GM06990 (cell line): Measurements from ENCODE around the gene MAPK10.

Source experiments
- DNase-seq: peaks from one replicate; pipeline ENCODE4 v3.0.0-alpha.2; 2011; ENCODE audit not compliant: insufficient read length; ENCODE audit errors: extremely low read depth
- H3K27me3 ChIP-seq: replicated peaks from 2 replicates; pipeline ENCODE4 v1.6.0; 2011; ENCODE audit warnings: low read length; ENCODE audit not compliant: control insufficient read depth, insufficient read depth
- H3K36me3 ChIP-seq: 2 replicates; pipeline ENCODE4 v1.5.1; 2011; ENCODE audit warnings: low read length; ENCODE audit not compliant: control insufficient read depth, insufficient read depth
- H3K4me3 ChIP-seq: replicated peaks from 2 replicates; pipeline ENCODE4 v1.5.1; 2011; ENCODE audit warnings: low read depth, mild to moderate bottlenecking, control low read depth, low read length
- TF ChIP-seq, protein P1 (sequence below): IDR thresholded peaks from 2 replicates; pipeline ENCODE4 v1.5.1; 2011; ENCODE audit warnings: low read length, control low read depth, mild to moderate bottlenecking, inconsistent platforms; ENCODE audit not compliant: insufficient read depth, poor library complexity, severe bottlenecking

Gene MAPK10

GRCh38 chr4:86274642-86275041 lies 85.2 kb downstream of the MAPK10 start:
- DNase-seq, result no peak
- H3K36me3 ChIP-seq, result no peaks in the 10 kb centered on the region
- no peak overlapping the region for H3K4me3 ChIP-seq
- TF ChIP-seq, protein P1, sequence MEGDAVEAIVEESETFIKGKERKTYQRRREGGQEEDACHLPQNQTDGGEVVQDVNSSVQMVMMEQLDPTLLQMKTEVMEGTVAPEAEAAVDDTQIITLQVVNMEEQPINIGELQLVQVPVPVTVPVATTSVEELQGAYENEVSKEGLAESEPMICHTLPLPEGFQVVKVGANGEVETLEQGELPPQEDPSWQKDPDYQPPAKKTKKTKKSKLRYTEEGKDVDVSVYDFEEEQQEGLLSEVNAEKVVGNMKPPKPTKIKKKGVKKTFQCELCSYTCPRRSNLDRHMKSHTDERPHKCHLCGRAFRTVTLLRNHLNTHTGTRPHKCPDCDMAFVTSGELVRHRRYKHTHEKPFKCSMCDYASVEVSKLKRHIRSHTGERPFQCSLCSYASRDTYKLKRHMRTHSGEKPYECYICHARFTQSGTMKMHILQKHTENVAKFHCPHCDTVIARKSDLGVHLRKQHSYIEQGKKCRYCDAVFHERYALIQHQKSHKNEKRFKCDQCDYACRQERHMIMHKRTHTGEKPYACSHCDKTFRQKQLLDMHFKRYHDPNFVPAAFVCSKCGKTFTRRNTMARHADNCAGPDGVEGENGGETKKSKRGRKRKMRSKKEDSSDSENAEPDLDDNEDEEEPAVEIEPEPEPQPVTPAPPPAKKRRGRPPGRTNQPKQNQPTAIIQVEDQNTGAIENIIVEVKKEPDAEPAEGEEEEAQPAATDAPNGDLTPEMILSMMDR, result no peak
- no peaks in the 10 kb centered on the region for H3K27me3 ChIP-seq

- no peaks in the 10 kb centered on the region for H3K27me3 ChIP-seq
- H3K4me3 ChIP-seq, result no peak overlapping the region
- no peak for DNase-seq
- H3K36me3 ChIP-seq, result no peaks in the 10 kb centered on the region
- TF ChIP-seq, protein P1, result no peak
Measured at GRCh38 chr4:86272669-86273068, 87.2 kb downstream of the MAPK10 start.

GRCh38 chr4:86271057-86271456 lies 88.8 kb downstream of the MAPK10 start:
- H3K36me3 ChIP-seq, result no peaks in the 10 kb centered on the region
- TF ChIP-seq, protein P1, result no peak
- no peak overlapping the region for H3K4me3 ChIP-seq
- DNase-seq, result no peak
- no peaks in the 10 kb centered on the region for H3K27me3 ChIP-seq

DNA sequence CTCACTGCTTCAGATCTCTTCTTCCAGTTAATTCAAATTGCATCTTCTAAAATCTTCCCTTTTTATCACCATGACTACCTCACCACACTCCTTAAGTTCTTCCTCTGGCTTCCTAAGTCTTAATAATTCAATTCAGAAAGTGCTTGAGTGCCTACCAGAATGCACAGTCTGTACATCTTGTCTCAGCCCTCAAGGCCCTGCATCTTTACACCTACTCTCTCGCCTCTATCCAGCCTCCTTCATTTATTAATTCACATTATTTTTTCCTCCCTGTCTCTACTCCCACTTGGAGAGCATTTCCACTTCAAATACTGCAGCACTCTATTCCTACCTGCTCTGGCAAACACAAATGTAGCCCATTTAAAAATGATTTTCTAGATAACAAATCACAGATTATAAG lies 90.5 kb downstream of the MAPK10 start:
- DNase-seq, result no peak
- no peaks in the 10 kb centered on the region for H3K27me3 ChIP-seq
- TF ChIP-seq, protein P1, result no peak
- H3K4me3 ChIP-seq, result no peak overlapping the region
- no peaks in the 10 kb centered on the region for H3K36me3 ChIP-seq

DNA sequence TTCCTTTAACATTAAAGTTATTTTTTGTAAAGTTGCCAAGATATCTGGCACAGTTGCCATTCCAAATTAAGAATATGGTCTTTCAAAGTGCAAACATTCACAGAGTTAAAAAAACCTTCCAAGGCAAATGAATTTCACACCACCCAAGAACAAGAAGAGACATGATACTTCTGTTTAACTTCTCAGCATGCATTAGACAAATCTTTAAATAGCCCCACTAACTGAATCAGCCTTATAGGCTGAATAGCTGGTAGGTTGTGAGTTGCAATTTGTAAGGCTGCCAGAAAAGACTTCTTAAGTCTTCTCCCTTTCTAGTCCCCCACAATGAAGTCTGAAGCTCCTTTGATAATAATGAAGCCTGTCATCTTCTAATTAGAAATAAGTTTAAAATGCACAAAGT lies 95.6 kb downstream of the MAPK10 start:
- Histone ChIP-seq H3K4me3 (no peak overlapping the region), H3K27me3 (no peaks in the 10 kb centered on the region), H3K36me3 (no peaks in the 10 kb centered on the region)
- TF ChIP-seq, protein P1, result no peak
- no peak for DNase-seq

- no peak for DNase-seq
- TF ChIP-seq, protein P1, result no peak
- Histone ChIP-seq H3K36me3 (no peaks in the 10 kb centered on the region), H3K4me3 (no peak overlapping the region), H3K27me3 (no peaks in the 10 kb centered on the region)
Measured at GRCh38 chr4:86261636-86262035, 98.2 kb downstream of the MAPK10 start.
